Cardiac muscle cell (in vitro differentiated cells and primary cell): ENCODE results near the gene TPP2. TPM values are rescaled to one million over a fixed set of nuclear protein-coding genes. Genes with fewer than 3 reads are reported as not detected.

ENCODE experiments used
- DNase-seq, 2 donors: peaks; one replicate each; pipeline versions ENCODE4 v3.0.0 to v3.0.0-alpha.2; 2010 to 2017; ENCODE audit warnings: low read depth in 1 of 2, low spot score in 1 of 2
- H3K27ac ChIP-seq: fragments of 200-600 bp; sonication (generic); 2 replicates; pipeline ENCODE4 v1.5.1; 2016
- H3K27me3 ChIP-seq: fragments of 200-600 bp; sonication (generic); 2 replicates; pipeline ENCODE4 v1.6.0; 2016; ENCODE audit warnings: control low read depth
- H3K36me3 ChIP-seq: fragments of 200-600 bp; sonication (generic); 2 replicates; pipeline ENCODE4 v1.5.1; 2016; ENCODE audit warnings: control low read depth
- H3K4me1 ChIP-seq: fragments of 200-600 bp; sonication (generic); 2 replicates; pipeline ENCODE4 v1.8.1; 2017; ENCODE audit warnings: low read depth, mild to moderate bottlenecking, mixed run types
- H3K4me3 ChIP-seq: fragments of 200-600 bp; sonication (generic); 2 replicates; pipeline ENCODE4 v1.5.1; 2016; ENCODE audit warnings: mild to moderate bottlenecking
- H3K9me3 ChIP-seq: fragments of 200-600 bp; sonication (generic); 2 replicates; pipeline ENCODE4 v1.5.1; 2017; ENCODE audit warnings: low read depth, mild to moderate bottlenecking, control low read depth
- CTCF ChIP-seq: IDR thresholded peaks from 2 replicates; pipeline ENCODE4 v1.5.1; 2012; ENCODE audit warnings: low read depth, mild to moderate bottlenecking, low read length
- polyA plus RNA-seq: library from polyadenylated mRNA; unstranded; fragments of >200 nt; fragmentation: Nextera tagmentation; extraction: Ambion mirVana; gene quantifications from 2 replicates; pipeline ENCODE4 v1.2.1, GENCODE V29; 2016
- total RNA-seq: library from RNA; depleted of rRNA; stranded (reverse); fragments of >200 nt; gene quantifications from 2 replicates; pipeline ENCODE4 v1.2.3, GENCODE V29; 2016

Gene TPP2
- total and polyA plus RNA-seq, 2 experiments from 2014 or later: 19.3 to 30.6 TPM

GRCh38 chr13:102679449-102680132, 82.8 kb downstream of the TPP2 start:
- H3K27me3 ChIP-seq: no peaks in the 10 kb centered on the region
- no peak for DNase-seq
- no peaks in the 10 kb centered on the region for H3K4me1 ChIP-seq
- no peak overlapping the region for H3K27ac ChIP-seq
- TF ChIP-seq CTCF: no peak
- H3K4me3 ChIP-seq: no peak overlapping the region
- no peaks in the 10 kb centered on the region for H3K9me3 ChIP-seq
- H3K36me3 ChIP-seq: peaks cover 47% of the 10 kb centered on the region

- Histone ChIP-seq H3K4me3 (no peak overlapping the region), H3K36me3 (peaks cover 41% of the 10 kb centered on the region), H3K4me1 (no peaks in the 10 kb centered on the region), H3K27ac (peak overlapping the region; percentile 38), H3K27me3 (no peaks in the 10 kb centered on the region), H3K9me3 (no peaks in the 10 kb centered on the region)
- no peak for TF ChIP-seq CTCF
- DNase-seq: no peak
Observed at GRCh38 chr13:102680133-102680717, 83.4 kb downstream of the TPP2 start.

- peaks cover 33% of the 10 kb centered on the region for H3K36me3 ChIP-seq
- TF ChIP-seq CTCF: no peak
- no peaks in the 10 kb centered on the region for H3K27me3 ChIP-seq
- no peaks in the 10 kb centered on the region for H3K9me3 ChIP-seq
- H3K4me3 ChIP-seq: no peak overlapping the region
- H3K4me1 ChIP-seq: no peaks in the 10 kb centered on the region
- peak in 1 of 2 donors; percentile 16 for DNase-seq
- peak overlapping the region; percentile 70 for H3K27ac ChIP-seq
Observed at GRCh38 chr13:102680842-102681740, 84.3 kb downstream of the TPP2 start.

GRCh38 chr13:102682211-102682610, 85.4 kb downstream of the TPP2 start:
- Histone ChIP-seq H3K27me3 (no peaks in the 10 kb centered on the region), H3K4me1 (no peaks in the 10 kb centered on the region), H3K27ac (no peak overlapping the region), H3K4me3 (no peak overlapping the region), H3K36me3 (peaks cover 22% of the 10 kb centered on the region), H3K9me3 (no peaks in the 10 kb centered on the region)
- no peak for DNase-seq
- no peak for TF ChIP-seq CTCF

- Histone ChIP-seq H3K27me3 (no peaks in the 10 kb centered on the region), H3K36me3 (peaks cover 16% of the 10 kb centered on the region), H3K4me3 (no peak overlapping the region), H3K27ac (no peak overlapping the region), H3K9me3 (no peaks in the 10 kb centered on the region), H3K4me1 (no peaks in the 10 kb centered on the region)
- TF ChIP-seq CTCF: no peak
- no peak for DNase-seq
Observed at GRCh38 chr13:102682727-102683126, 85.9 kb downstream of the TPP2 start.
